Tibial nerve (tissue), 4 donors: ENCODE results near the gene FGGY. TPM values are rescaled to one million over a fixed set of nuclear protein-coding genes. Genes with fewer than 3 reads are reported as not detected.
"Not testable (repeated sequence)": the region's sequence is repeated elsewhere in the genome, so short reads cannot be mapped to it uniquely, and the experiment has no call there.

ENCODE experiments used
- DNase-seq, 2 donors: peaks; one replicate each; pipeline ENCODE4 v3.0.0-alpha.2; 2019; ENCODE audit warnings: low spot score in 2 of 2
- H3K27ac ChIP-seq, 4 donors: fragments of 200-600 bp; sonication (generic) in 3 of 4; one replicate each; pipeline ENCODE4 v1.5.1; 2017 to 2019; ENCODE audit warnings: mild to moderate bottlenecking in 1 of 4
- H3K27me3 ChIP-seq, 2 donors: fragments of 200-600 bp; sonication (generic) in 1 of 2; one replicate each; pipeline versions ENCODE4 v1.5.1 to v1.6.0; 2017 to 2019
- H3K36me3 ChIP-seq, 3 donors: fragments of 200-600 bp; sonication (generic); one replicate each; pipeline ENCODE4 v1.5.1; 2018 to 2019
- H3K4me1 ChIP-seq, 4 donors: fragments of 200-600 bp; sonication (generic) in 3 of 4; one replicate each; pipeline ENCODE4 v1.5.1; 2017 to 2019
- H3K4me3 ChIP-seq, 4 donors: fragments of 200-600 bp; sonication (generic) in 3 of 4; one replicate each; pipeline ENCODE4 v1.5.1; 2017 to 2019; ENCODE audit warnings: mild to moderate bottlenecking in 1 of 4, moderate library complexity in 1 of 4
- H3K9me3 ChIP-seq, 4 donors: fragments of 200-600 bp; sonication (generic) in 3 of 4; one replicate each; pipeline ENCODE4 v1.5.1; 2017 to 2019
- EP300 ChIP-seq, 2 donors: sonication (generic); formaldehyde crosslinking; IDR thresholded peaks; one replicate each; pipeline ENCODE4 v1.6.1; 2017; ENCODE audit warnings: antibody characterized with exemption in 2 of 2, mild to moderate bottlenecking in 1 of 2
- POLR2A ChIP-seq, 2 donors: fragments of 450-650 bp; IDR thresholded peaks; one replicate each; pipeline ENCODE4 v1.6.1; 2017; ENCODE audit warnings: antibody characterized with exemption in 2 of 2, mild to moderate bottlenecking in 2 of 2, moderate library complexity in 2 of 2
- WGBS, 2 donors: methylation state at CpG; one replicate each; pipeline ENCODE4 v1.1.5; 2018; 5-methylcytosine and 5-hydroxymethylcytosine counted together
- total RNA-seq, 4 donors: library from RNA; depleted of rRNA; stranded (reverse); fragments of >200 nt; gene quantifications; one replicate each; pipeline ENCODE4 v1.1.0, GENCODE V29; 2016
- TF ChIP-seq, protein P1 (sequence below), 5 experiments: fragments of 200-600 bp in 3 of 5; fragments of 450-650 bp in 2 of 5; sonication (generic) in 3 of 5; IDR thresholded peaks; one replicate each; pipeline ENCODE4 v1.5.1; 2016 to 2019; ENCODE audit warnings: antibody characterized with exemption in 5 of 5, mild to moderate bottlenecking in 3 of 5, moderate library complexity in 2 of 5

The FGGY gene
- total RNA-seq, 4 donors from 2014 or later: 27.0 to 40.6 (median 32.9) TPM

DNA sequence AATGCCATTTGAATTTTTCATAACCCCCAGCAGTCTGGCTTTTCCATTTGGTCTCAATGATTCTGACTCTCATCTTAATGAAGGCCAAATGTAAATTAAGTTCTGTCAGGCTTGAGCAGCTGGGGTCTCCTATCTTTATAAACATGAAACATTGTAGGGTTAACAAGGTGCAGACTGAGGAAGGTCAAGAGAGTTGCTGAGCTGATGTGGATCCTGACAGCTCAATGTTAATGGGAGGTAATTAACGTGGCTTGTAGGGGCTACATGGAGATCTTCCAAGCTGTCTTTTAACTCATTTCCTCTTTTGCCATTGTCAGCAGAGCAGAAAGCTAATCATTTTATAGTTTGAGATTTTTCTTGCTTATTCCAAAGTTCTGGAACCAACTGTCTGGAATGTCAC, 55.2 kb downstream of the FGGY start:
- 75 to 86% methylated on average over 1 of the region's 1 CpG for WGBS, 2 donors

GRCh38 chr1:59353453-59353852, 56.6 kb downstream of the FGGY start:
- WGBS, 2 donors: 87 to 93% methylated on average over 3 of the region's 3 CpGs

More for the DNA sequence above, 55.2 kb downstream of the FGGY start:
- H3K9me3 ChIP-seq: no peaks in the 10 kb centered on the region
- TF ChIP-seq EP300 (IDR thresholded peaks at IDR 0.05) (no peak), POLR2A (IDR thresholded peaks at IDR 0.05) (no peak)
- TF ChIP-seq, protein P1, sequence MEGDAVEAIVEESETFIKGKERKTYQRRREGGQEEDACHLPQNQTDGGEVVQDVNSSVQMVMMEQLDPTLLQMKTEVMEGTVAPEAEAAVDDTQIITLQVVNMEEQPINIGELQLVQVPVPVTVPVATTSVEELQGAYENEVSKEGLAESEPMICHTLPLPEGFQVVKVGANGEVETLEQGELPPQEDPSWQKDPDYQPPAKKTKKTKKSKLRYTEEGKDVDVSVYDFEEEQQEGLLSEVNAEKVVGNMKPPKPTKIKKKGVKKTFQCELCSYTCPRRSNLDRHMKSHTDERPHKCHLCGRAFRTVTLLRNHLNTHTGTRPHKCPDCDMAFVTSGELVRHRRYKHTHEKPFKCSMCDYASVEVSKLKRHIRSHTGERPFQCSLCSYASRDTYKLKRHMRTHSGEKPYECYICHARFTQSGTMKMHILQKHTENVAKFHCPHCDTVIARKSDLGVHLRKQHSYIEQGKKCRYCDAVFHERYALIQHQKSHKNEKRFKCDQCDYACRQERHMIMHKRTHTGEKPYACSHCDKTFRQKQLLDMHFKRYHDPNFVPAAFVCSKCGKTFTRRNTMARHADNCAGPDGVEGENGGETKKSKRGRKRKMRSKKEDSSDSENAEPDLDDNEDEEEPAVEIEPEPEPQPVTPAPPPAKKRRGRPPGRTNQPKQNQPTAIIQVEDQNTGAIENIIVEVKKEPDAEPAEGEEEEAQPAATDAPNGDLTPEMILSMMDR (IDR thresholded peaks at IDR 0.05): no peak
- no peak overlapping the region for H3K4me3 ChIP-seq
- H3K36me3 ChIP-seq: no peaks in the 10 kb centered on the region
- H3K27ac ChIP-seq: no peak overlapping the region
- H3K4me1 ChIP-seq: peaks cover 0 to 25% (median 15%) of the 10 kb centered on the region in 4 donors
- H3K27me3 ChIP-seq: no peaks in the 10 kb centered on the region
- DNase-seq: no peak

GRCh38 chr1:59354239-59354638, 57.3 kb downstream of the FGGY start:
- not testable (repeated sequence) for H3K9me3 ChIP-seq, H3K36me3 ChIP-seq, H3K4me3 ChIP-seq, H3K27me3 ChIP-seq, DNase-seq
- 57 to 76% methylated on average over 4 of the region's 4 CpGs for WGBS, 2 donors
- H3K27ac ChIP-seq: peak overlapping the region in 3 of 4 donors; percentile 25 to 71 (median 70)
- H3K4me1 ChIP-seq: peaks cover 0 to 25% (median 15%) of the 10 kb centered on the region in 4 donors

More at GRCh38 chr1:59353453-59353852, 56.6 kb downstream of the FGGY start:
- Histone ChIP-seq H3K27me3 (no peaks in the 10 kb centered on the region), H3K27ac (no peak overlapping the region), H3K9me3 (no peaks in the 10 kb centered on the region), H3K36me3 (no peaks in the 10 kb centered on the region), H3K4me1 (peaks cover 0 to 25% (median 15%) of the 10 kb centered on the region in 4 donors), H3K4me3 (no peak overlapping the region)
- TF ChIP-seq, protein P1 (IDR thresholded peaks at IDR 0.05): no peak
- TF ChIP-seq EP300 (IDR thresholded peaks at IDR 0.05) (no peak), POLR2A (IDR thresholded peaks at IDR 0.05) (no peak)
- no peak for DNase-seq

DNA sequence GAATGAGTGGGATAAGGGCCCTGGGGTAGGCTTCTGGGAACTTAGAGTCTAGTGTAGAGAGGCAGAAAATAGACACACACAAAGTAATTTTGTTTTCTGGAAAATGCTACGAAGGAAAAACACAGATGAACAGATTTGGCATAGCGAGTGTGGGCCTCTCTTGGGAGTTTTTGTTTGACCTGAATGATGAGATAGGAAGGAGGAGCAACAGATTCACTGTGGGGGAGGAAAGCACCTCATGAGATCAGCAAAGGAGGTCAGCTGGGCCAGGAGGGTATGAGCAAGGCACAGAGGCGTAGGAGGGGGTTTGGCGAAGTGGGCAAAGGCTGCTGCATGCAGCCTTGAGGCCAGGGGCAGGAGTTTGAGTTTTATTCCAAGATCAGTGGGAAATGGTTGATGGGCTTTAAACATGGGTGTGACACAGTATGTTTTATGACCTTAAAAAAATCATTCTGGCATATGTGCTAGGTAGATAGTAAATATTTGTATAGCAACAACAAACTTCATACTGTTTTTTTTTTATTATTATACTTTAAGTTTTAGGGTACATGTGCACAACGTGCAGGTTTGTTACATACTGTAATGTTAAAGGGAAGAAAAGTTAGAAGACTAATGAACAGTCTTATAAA, 57.9 kb downstream of the FGGY start:
- peak in 1 of 2 donors; percentile 21 for DNase-seq
- WGBS, 2 donors: 36 to 39% methylated on average over 5 of the region's 5 CpGs
- Histone ChIP-seq H3K9me3 (no peaks in the 10 kb centered on the region), H3K36me3 (no peaks in the 10 kb centered on the region), H3K27ac (peak overlapping the region in 3 of 4 donors; percentile 25 to 71 (median 70)), H3K4me1 (peaks cover 0 to 25% (median 15%) of the 10 kb centered on the region in 4 donors), H3K27me3 (no peaks in the 10 kb centered on the region), H3K4me3 (no peak overlapping the region)
- TF ChIP-seq, protein P1 (IDR thresholded peaks at IDR 0.05): no peak
- TF ChIP-seq EP300 (IDR thresholded peaks at IDR 0.05): peak in 1 of 2 donors; percentile 39

DNA sequence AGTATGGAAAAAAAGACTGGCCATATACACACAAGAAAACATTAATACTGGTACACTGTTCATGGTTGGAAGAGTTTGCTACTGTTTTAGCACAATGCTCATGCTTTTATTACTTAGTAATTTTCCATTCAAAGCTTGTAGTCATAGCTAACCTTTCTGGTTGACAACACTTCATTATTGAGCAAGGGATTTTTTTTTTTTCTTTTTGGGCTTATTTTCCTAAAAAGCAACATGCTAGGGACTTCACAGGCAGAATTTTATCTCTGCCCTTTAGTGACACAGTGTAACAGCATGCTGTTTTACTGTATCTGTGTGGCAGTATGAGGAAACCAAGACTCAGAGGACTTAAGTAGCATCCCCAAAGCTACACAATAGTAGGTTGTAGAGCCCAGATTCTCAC, 58.5 kb downstream of the FGGY start:
- no peak for DNase-seq
- Histone ChIP-seq H3K27ac (peak overlapping the region in 3 of 4 donors; percentile 25 to 71 (median 70)), H3K9me3 (no peaks in the 10 kb centered on the region), H3K36me3 (no peaks in the 10 kb centered on the region), H3K4me1 (peaks cover 0 to 28% (median 15%) of the 10 kb centered on the region in 4 donors), H3K4me3 (no peak overlapping the region), H3K27me3 (no peaks in the 10 kb centered on the region)
- TF ChIP-seq EP300 (IDR thresholded peaks at IDR 0.05) (peak in 1 of 2 donors; percentile 22), POLR2A (IDR thresholded peaks at IDR 0.05) (no peak)

- 69% methylated on average over 1 of the region's 1 CpG for WGBS, 2 donors
Observed at GRCh38 chr1:59356627-59357026, 59.7 kb downstream of the FGGY start.

More at GRCh38 chr1:59356627-59357026, 59.7 kb downstream of the FGGY start:
- H3K27ac ChIP-seq: no peak overlapping the region
- DNase-seq: no peak
- no peaks in the 10 kb centered on the region for H3K9me3 ChIP-seq
- peaks cover 0 to 28% (median 15%) of the 10 kb centered on the region in 4 donors for H3K4me1 ChIP-seq
- H3K27me3 ChIP-seq: no peaks in the 10 kb centered on the region
- H3K36me3 ChIP-seq: no peaks in the 10 kb centered on the region
- no peak overlapping the region for H3K4me3 ChIP-seq
- TF ChIP-seq POLR2A (IDR thresholded peaks at IDR 0.05) (no peak), EP300 (IDR thresholded peaks at IDR 0.05) (no peak)
- TF ChIP-seq, protein P1 (IDR thresholded peaks at IDR 0.05): no peak
